Peyer's patch (tissue), 4 donors: Measurements from ENCODE around the gene NUP214. TPM values are rescaled to one million over a fixed set of nuclear protein-coding genes. Genes with fewer than 3 reads are reported as not detected.

Experiments
- DNase-seq, 3 donors: peaks; one replicate each; pipeline ENCODE4 v3.0.0-alpha.2; 2017 to 2019
- H3K27ac ChIP-seq, 4 donors: fragments of 200-600 bp; sonication (generic); one replicate each; pipeline ENCODE4 v1.5.1; 2016 to 2019
- H3K27me3 ChIP-seq, 2 donors: fragments of 200-600 bp; sonication (generic); one replicate each; pipeline ENCODE4 v1.5.1; 2019
- H3K36me3 ChIP-seq, 3 donors: fragments of 200-600 bp; sonication (generic); one replicate each; pipeline ENCODE4 v1.5.1; 2016 to 2019
- H3K4me1 ChIP-seq, 4 donors: fragments of 200-600 bp; sonication (generic); one replicate each; pipeline ENCODE4 v1.5.1; 2016 to 2019
- H3K4me3 ChIP-seq, 4 donors: fragments of 200-600 bp; sonication (generic); 1 replicate in 3 of 4; 2 replicates in 1 of 4; pipeline ENCODE4 v1.5.1; 2016 to 2019; ENCODE audit warnings: mild to moderate bottlenecking in 1 of 4
- H3K9me3 ChIP-seq, 4 donors: fragments of 200-600 bp; sonication (generic); one replicate each; pipeline ENCODE4 v1.5.1; 2016 to 2019; ENCODE audit warnings: mild to moderate bottlenecking in 1 of 4
- CTCF ChIP-seq, 6 experiments: fragments of 450-650 bp in 4 of 6; fragments of 200-600 bp in 2 of 6; sonication (generic) in 1 of 6; IDR thresholded peaks; one replicate each; pipeline ENCODE4 v1.5.1; 2017 to 2019; ENCODE audit warnings: antibody characterized with exemption in 6 of 6, mild to moderate bottlenecking in 3 of 6, moderate library complexity in 1 of 6
- POLR2A ChIP-seq, 2 donors: fragments of 450-650 bp; IDR thresholded peaks; one replicate each; pipeline ENCODE4 v1.5.1; 2017; ENCODE audit warnings: antibody characterized with exemption in 2 of 2, mild to moderate bottlenecking in 2 of 2, moderate library complexity in 2 of 2
- total RNA-seq, 4 donors: library from RNA; depleted of rRNA; stranded (reverse); fragments of >200 nt; gene quantifications; one replicate each; pipeline ENCODE4 v1.1.0, GENCODE V29; 2016

NUP214 gene
- total RNA-seq, 4 donors from 2014 or later: 48.2 to 159 (median 88.2) TPM

- H3K27me3 ChIP-seq: no peaks in the 10 kb centered on the region
- no peaks in the 10 kb centered on the region for H3K4me1 ChIP-seq
- H3K27ac ChIP-seq: no peak overlapping the region
- no peak for TF ChIP-seq POLR2A (IDR thresholded peaks at IDR 0.05)
- TF ChIP-seq CTCF (IDR thresholded peaks at IDR 0.05): no peak
- H3K36me3 ChIP-seq: peaks cover 0 to 67% (median 0%) of the 10 kb centered on the region in 3 donors
- no peaks in the 10 kb centered on the region for H3K9me3 ChIP-seq
- DNase-seq: no peak
- H3K4me3 ChIP-seq: no peak overlapping the region
These were observed 48.6 kb downstream of the NUP214 start for GRCh38 chr9:131173995-131174394.

- Histone ChIP-seq H3K27ac (no peak overlapping the region), H3K36me3 (peaks cover 0 to 75% (median 0%) of the 10 kb centered on the region in 3 donors), H3K4me1 (no peaks in the 10 kb centered on the region), H3K4me3 (no peak overlapping the region), H3K27me3 (no peaks in the 10 kb centered on the region), H3K9me3 (no peaks in the 10 kb centered on the region)
- TF ChIP-seq POLR2A (IDR thresholded peaks at IDR 0.05) (no peak), CTCF (IDR thresholded peaks at IDR 0.05) (no peak)
- no peak for DNase-seq
These were observed 49.4 kb downstream of the NUP214 start for GRCh38 chr9:131174681-131175239.

GRCh38 chr9:131177898-131178297 is 52.5 kb downstream of the NUP214 start:
- peaks cover 0 to 71% (median 0%) of the 10 kb centered on the region in 3 donors for H3K36me3 ChIP-seq
- H3K4me3 ChIP-seq: no peak overlapping the region
- DNase-seq: no peak
- TF ChIP-seq CTCF (IDR thresholded peaks at IDR 0.05) (no peak), POLR2A (IDR thresholded peaks at IDR 0.05) (no peak)
- no peaks in the 10 kb centered on the region for H3K27me3 ChIP-seq
- H3K9me3 ChIP-seq: no peaks in the 10 kb centered on the region
- no peaks in the 10 kb centered on the region for H3K4me1 ChIP-seq
- H3K27ac ChIP-seq: no peak overlapping the region

GRCh38 chr9:131178382-131178781 is 53.0 kb downstream of the NUP214 start:
- H3K9me3 ChIP-seq: no peaks in the 10 kb centered on the region
- no peaks in the 10 kb centered on the region for H3K27me3 ChIP-seq
- H3K27ac ChIP-seq: no peak overlapping the region
- peaks cover 0 to 76% (median 0%) of the 10 kb centered on the region in 3 donors for H3K36me3 ChIP-seq
- H3K4me1 ChIP-seq: no peaks in the 10 kb centered on the region
- no peak overlapping the region for H3K4me3 ChIP-seq
- TF ChIP-seq CTCF (IDR thresholded peaks at IDR 0.05) (peak; percentile 78 to 93 (median 87)), POLR2A (IDR thresholded peaks at IDR 0.05) (no peak)
- peak; percentile 70 to 86 (median 70) for DNase-seq

- Histone ChIP-seq H3K36me3 (peaks cover 0 to 70% (median 0%) of the 10 kb centered on the region in 3 donors), H3K27me3 (no peaks in the 10 kb centered on the region), H3K4me3 (no peak overlapping the region), H3K27ac (no peak overlapping the region), H3K9me3 (no peaks in the 10 kb centered on the region), H3K4me1 (no peaks in the 10 kb centered on the region)
- TF ChIP-seq CTCF (IDR thresholded peaks at IDR 0.05) (no peak), POLR2A (IDR thresholded peaks at IDR 0.05) (no peak)
- DNase-seq: no peak
These were observed 53.5 kb downstream of the NUP214 start for GRCh38 chr9:131178926-131179325.
